IMR-90 (cell line): Measurements from ENCODE around the gene GNMT. TPM values are rescaled to one million over a fixed set of nuclear protein-coding genes. Genes with fewer than 3 reads are reported as not detected.

Experiments used
- ATAC-seq: fragments of 200-7000 bp; cut with Tn5 transposase; 2 replicates; pipeline ENCODE4 v1.9.1; 2020; ENCODE audit warnings: low read depth, mild to moderate bottlenecking, moderate library complexity
- BruUV-seq: library from RNA; stranded (reverse); fragments of 400-500 nt; replicated peaks from 2 replicates; lab custom pipeline; 2021; lab: Mats Ljungman, UMichigan
- CTCF ChIA-PET: fragments of 300-600 bp; formaldehyde crosslinking; extraction: SDS; loops from one replicate; lab custom pipeline; 2021; ENCODE audit warnings: antibody characterized with exemption; lab: Yijun Ruan, JAX
- POLR2A ChIA-PET: fragments of 300-600 bp; sonication (Branson Sonifier 250); formaldehyde crosslinking; loops from one replicate; lab custom pipeline; 2022; ENCODE audit warnings: antibody characterized with exemption; ENCODE audit not compliant: unreplicated experiment; lab: Charles Lee
- DNase-seq: peaks from one replicate; pipeline ENCODE4 v3.0.0; 2013
- H2AFZ ChIP-seq: replicated peaks from 2 replicates; pipeline ENCODE3; 2013; ENCODE audit warnings: low read length, mild to moderate bottlenecking; ENCODE audit not compliant: poor library complexity
- H2AK5ac ChIP-seq: 2 replicates; pipeline ENCODE4 v1.6.1; 2013; ENCODE audit warnings: low read depth, low read length, inconsistent platforms
- H2AK9ac ChIP-seq: replicated peaks from 2 replicates; pipeline ENCODE3; 2013; ENCODE audit warnings: mild to moderate bottlenecking, low read depth, low read length, moderate library complexity; ENCODE audit not compliant: poor library complexity
- H2BK120ac ChIP-seq: 2 replicates; pipeline ENCODE4 v1.6.1; 2013; ENCODE audit warnings: low read depth, low read length, inconsistent platforms
- H2BK15ac ChIP-seq: 3 replicates; pipeline ENCODE4 v1.6.1; 2013; ENCODE audit warnings: low read depth, low read length, inconsistent platforms
- H2BK20ac ChIP-seq: 2 replicates; pipeline ENCODE4 v1.6.1; 2013; ENCODE audit warnings: low read depth, mild to moderate bottlenecking, inconsistent platforms, low read length, moderate library complexity
- H2BK5ac ChIP-seq: 2 replicates; pipeline ENCODE4 v1.6.1; 2013; ENCODE audit warnings: mild to moderate bottlenecking, low read depth, low read length, inconsistent platforms; ENCODE audit not compliant: poor library complexity, severe bottlenecking
- H3K14ac ChIP-seq: replicated peaks from 2 replicates; pipeline ENCODE4 v1.6.1; 2013; ENCODE audit warnings: low read depth, low read length, inconsistent platforms
- H3K18ac ChIP-seq: 2 replicates; pipeline ENCODE4 v1.6.1; 2013; ENCODE audit warnings: low read depth, low read length, control low read depth
- H3K23ac ChIP-seq: 2 replicates; pipeline ENCODE4 v1.6.1; 2013; ENCODE audit warnings: low read depth, low read length, inconsistent platforms
- H3K27ac ChIP-seq: 2 replicates; pipeline ENCODE4 v1.5.1; 2013; ENCODE audit warnings: mild to moderate bottlenecking, control low read depth, low read length; ENCODE audit not compliant: insufficient read depth
- H3K27me3 ChIP-seq: 2 replicates; pipeline ENCODE4 v1.6.1; 2013; ENCODE audit warnings: low read length; ENCODE audit not compliant: control insufficient read depth, insufficient read depth
- H3K36me3 ChIP-seq: 2 replicates; pipeline ENCODE4 v1.6.1; 2013; ENCODE audit warnings: low read length, mixed read lengths; ENCODE audit not compliant: control insufficient read depth, insufficient read depth
- H3K4ac ChIP-seq: 2 replicates; pipeline ENCODE4 v1.6.1; 2013; ENCODE audit warnings: low read depth, low read length, inconsistent platforms
- H3K4me1 ChIP-seq: 2 replicates; pipeline ENCODE4 v1.6.1; 2013; ENCODE audit warnings: low read length, mixed read lengths; ENCODE audit not compliant: control insufficient read depth, insufficient read depth
- H3K4me2 ChIP-seq: 2 replicates; pipeline ENCODE4 v1.6.1; 2013; ENCODE audit warnings: low read depth, mild to moderate bottlenecking, control low read depth, low read length, moderate library complexity
- H3K4me3 ChIP-seq: 2 replicates; pipeline ENCODE4 v1.5.1; 2013; ENCODE audit warnings: low read depth, mild to moderate bottlenecking, control low read depth, low read length, moderate library complexity; ENCODE audit not compliant: insufficient read depth
- H3K56ac ChIP-seq: 2 replicates; pipeline ENCODE4 v1.6.1; 2013; ENCODE audit warnings: low read length, inconsistent platforms; ENCODE audit not compliant: insufficient read depth; ENCODE audit errors: extremely low read depth
- H3K79me1 ChIP-seq, 2 experiments: 2 replicates each; pipeline ENCODE4 v1.6.1; 2013; ENCODE audit warnings: low read length in 2 of 2, inconsistent platforms in 1 of 2, low read depth in 1 of 2
- H3K9ac ChIP-seq: 2 replicates; pipeline ENCODE4 v1.6.1; 2013; ENCODE audit warnings: low read depth, low read length, control low read depth
- H3K9me1 ChIP-seq: 2 replicates; pipeline ENCODE4 v1.6.1; 2013; ENCODE audit warnings: low read length, inconsistent platforms; ENCODE audit not compliant: insufficient read depth
- H3K9me3 ChIP-seq: 2 replicates; pipeline ENCODE4 v1.6.1; 2013; ENCODE audit warnings: low read length; ENCODE audit not compliant: control insufficient read depth, insufficient read depth
- H4K20me1 ChIP-seq: 2 replicates; pipeline ENCODE4 v1.6.1; 2013; ENCODE audit warnings: low read length, inconsistent platforms; ENCODE audit not compliant: insufficient read depth
- H4K5ac ChIP-seq: 2 replicates; pipeline ENCODE4 v1.6.1; 2013; ENCODE audit warnings: mild to moderate bottlenecking, low read depth, low read length, control low read depth
- H4K8ac ChIP-seq, 2 experiments: 2 replicates each; pipeline ENCODE4 v1.6.1; 2013; ENCODE audit warnings: low read depth in 2 of 2, low read length in 2 of 2, control low read depth in 1 of 2, inconsistent platforms in 1 of 2
- H4K91ac ChIP-seq: 2 replicates; pipeline ENCODE4 v1.6.1; 2013; ENCODE audit warnings: low read depth, low read length, inconsistent platforms; ENCODE audit not compliant: insufficient read depth
- CEBPB ChIP-seq: IDR thresholded peaks from 2 replicates; pipeline ENCODE4 v1.6.1; 2012; ENCODE audit warnings: low read depth, low read length, improper control_type of control experiment
- MAZ ChIP-seq: IDR thresholded peaks from 2 replicates; pipeline ENCODE4 v1.6.1; 2012; ENCODE audit warnings: low read depth, mild to moderate bottlenecking, low read length, improper control_type of control experiment, moderate library complexity, borderline replicate concordance
- MXI1 ChIP-seq: IDR thresholded peaks from 2 replicates; pipeline ENCODE4 v1.6.1; 2012; ENCODE audit warnings: low read depth, mild to moderate bottlenecking, low read length, moderate library complexity, borderline replicate concordance
- SMC3 ChIP-seq: fragments of 150-350 bp; IDR thresholded peaks from 2 replicates; pipeline ENCODE4 v1.6.1; 2016; ENCODE audit warnings: low read depth, mild to moderate bottlenecking, antibody characterized with exemption, low read length, moderate library complexity
- WGBS, 2 experiments: methylation state at CpG; one replicate each; pipeline versions ENCODE4 v1.1.5 to v1.1.7; 2013; ENCODE audit warnings: missing lambda C conversion rate in 2 of 2; ENCODE audit not compliant: insufficient read length in 1 of 2; ENCODE audit errors: extremely low coverage in 2 of 2; 5-methylcytosine and 5-hydroxymethylcytosine counted together
- dilution Hi-C: fragments of 300-500 bp; cut with HindIII; formaldehyde crosslinking; loops from one replicate; pipeline ENCODE4 v1.14.3; 2018; ENCODE audit warnings: low sequenced_read_pairs; ENCODE audit not compliant: unreplicated experiment
- in situ Hi-C: fragments of 300-500 bp; cut with MboI; formaldehyde crosslinking; loops from 3 replicates; pipeline ENCODE4 v1.14.3; 2019; ENCODE audit warnings: low sequenced_read_pairs, inconsistent platforms, mixed read lengths
- intact Hi-C: fragments of 100-400 bp; cut with micrococcal nuclease; formaldehyde crosslinking; loops from 2 replicates; pipeline ENCODE4 v1.10.0; 2022
- polyA plus RNA-seq, 3 experiments: library from polyadenylated mRNA; depleted of rRNA; stranded (reverse); fragments of >200 nt; gene quantifications; 2 replicates each; pipeline ENCODE4 v1.2.3, GENCODE V29; 2012; ENCODE audit warnings: low replicate concordance in 1 of 3
- total RNA-seq: library from RNA; depleted of rRNA; stranded (reverse); fragments of >200 nt; gene quantifications from 2 replicates; pipeline ENCODE4 v1.2.3, GENCODE V29; 2012
- TF ChIP-seq, protein P1 (sequence below): fragments of 150-350 bp; IDR thresholded peaks from 2 replicates; pipeline ENCODE4 v1.6.1; 2017; ENCODE audit warnings: mild to moderate bottlenecking, antibody characterized with exemption, low read length, low read depth

Gene GNMT
- total and polyA plus RNA-seq, 2 of the 4 experiments (the other 2 are of a cell fraction), result 0.36 TPM; not detected in 1

DNA sequence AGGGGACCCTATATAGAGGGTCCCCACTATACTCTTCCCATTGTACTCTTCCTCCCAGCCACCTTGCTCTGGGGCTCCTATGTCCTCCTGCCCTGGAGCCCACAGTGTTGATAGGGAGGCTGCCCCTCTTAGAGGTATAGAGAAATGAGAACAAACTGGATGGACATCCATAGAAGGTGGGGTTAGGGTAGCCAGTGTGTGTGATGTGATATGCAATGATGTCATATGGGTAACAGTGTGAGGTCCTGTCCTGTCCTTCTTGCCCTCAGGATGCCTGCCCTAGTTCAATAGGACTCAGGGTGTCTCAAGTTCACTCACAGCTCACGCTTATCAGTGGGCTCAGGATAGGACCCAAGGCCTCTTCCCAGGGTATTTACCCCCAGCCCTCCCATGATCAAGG lies 44.3 kb upstream of the GNMT start:
- Histone ChIP-seq H3K4me1 (peaks cover 2% of the 10 kb centered on the region; the same call in 1 of the 2 replicates), H4K8ac (no peak overlapping the region), H3K56ac (no peak overlapping the region), H2AK9ac (no peak overlapping the region), H2BK5ac (no peak overlapping the region), H3K4me3 (no peak overlapping the region), H2BK15ac (no peak overlapping the region), H2AK5ac (no peak overlapping the region), H3K9me3 (no peaks in the 10 kb centered on the region), H4K5ac (no peak overlapping the region), H3K9me1 (no peaks in the 10 kb centered on the region), H2AFZ (no peak overlapping the region), H3K36me3 (no peaks in the 10 kb centered on the region), H3K9ac (no peak overlapping the region), H3K4ac (no peak overlapping the region), H2BK20ac (no peak overlapping the region), H3K79me1 (no peaks in the 10 kb centered on the region), H3K23ac (no peak overlapping the region), H4K91ac (no peak overlapping the region), H3K27me3 (peaks cover 1% of the 10 kb centered on the region), H3K18ac (no peak overlapping the region), H3K4me2 (no peak overlapping the region), H2BK120ac (no peak overlapping the region), H4K20me1 (no peaks in the 10 kb centered on the region), H3K14ac (no peak overlapping the region), H3K27ac (no peak overlapping the region)
- in situ Hi-C loops (no loop called here), intact Hi-C loops (no loop called here), dilution Hi-C loops (no loop called here)
- no TSS peak for BruUV-seq
- TF ChIP-seq SMC3 (no peak), MAZ (no peak), CEBPB (no peak), MXI1 (no peak)
- TF ChIP-seq, protein P1, sequence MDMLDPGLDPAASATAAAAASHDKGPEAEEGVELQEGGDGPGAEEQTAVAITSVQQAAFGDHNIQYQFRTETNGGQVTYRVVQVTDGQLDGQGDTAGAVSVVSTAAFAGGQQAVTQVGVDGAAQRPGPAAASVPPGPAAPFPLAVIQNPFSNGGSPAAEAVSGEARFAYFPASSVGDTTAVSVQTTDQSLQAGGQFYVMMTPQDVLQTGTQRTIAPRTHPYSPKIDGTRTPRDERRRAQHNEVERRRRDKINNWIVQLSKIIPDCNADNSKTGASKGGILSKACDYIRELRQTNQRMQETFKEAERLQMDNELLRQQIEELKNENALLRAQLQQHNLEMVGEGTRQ, result no peak
- WGBS, 2 experiments, result no CpG with 5 or more reads among the region's 1 CpG
- ChIA-PET POLR2A (interaction anchor here (0.6 kb wide), 1 partner anchor 34 kb away, joined by 9 read pairs; no protein-coding TSS in a partner anchor), CTCF (no interaction called here)
- DNase-seq (no peak), ATAC-seq (no peak)
